HepG2 (cell line): ENCODE results near the gene ATP11A. TPM values are rescaled to one million over a fixed set of nuclear protein-coding genes. Genes with fewer than 3 reads are reported as not detected.

Experiments
- ATF1 ChIP-seq: IDR thresholded peaks from 2 replicates; pipeline ENCODE4 v1.6.1; 2016; ENCODE audit warnings: mild to moderate bottlenecking, control low read depth
- ATF3 ChIP-seq: sonication (generic); formaldehyde crosslinking; IDR thresholded peaks from 2 replicates; pipeline ENCODE4 v1.4.0; 2020; ENCODE audit warnings: missing genetic modification reagents
- CCDC6 ChIP-seq: sonication (generic); formaldehyde crosslinking; IDR thresholded peaks from 2 replicates; pipeline ENCODE4 v1.8.1; 2022; ENCODE audit warnings: mild to moderate bottlenecking, missing genetic modification reagents, moderate library complexity
- FOSL2 ChIP-seq: sonication (generic); formaldehyde crosslinking; IDR thresholded peaks from 2 replicates; pipeline ENCODE4 v1.4.0; 2020; ENCODE audit warnings: missing genetic modification reagents
- FOXO1 ChIP-seq: sonication (generic); formaldehyde crosslinking; IDR thresholded peaks from 2 replicates; pipeline ENCODE4 v1.4.0; 2020; ENCODE audit warnings: missing genetic modification reagents
- GTF2F1 ChIP-seq: fragments of 150-350 bp; IDR thresholded peaks from 2 replicates; pipeline ENCODE4 v1.6.1; 2014; ENCODE audit warnings: low read length
- KAT7 ChIP-seq: IDR thresholded peaks from 2 replicates; pipeline ENCODE4 v1.6.1; 2018; ENCODE audit warnings: borderline replicate concordance, missing compliant biosample characterization
- KLF11 ChIP-seq: IDR thresholded peaks from 2 replicates; pipeline ENCODE4 v1.6.1; 2016; ENCODE audit warnings: missing compliant biosample characterization
- MYNN ChIP-seq: sonication (generic); formaldehyde crosslinking; IDR thresholded peaks from 2 replicates; pipeline ENCODE4 v1.4.0; 2020; ENCODE audit warnings: mild to moderate bottlenecking, low read depth, missing genetic modification reagents
- NCOR1 ChIP-seq: fragments of 200-600 bp; sonication (generic); IDR thresholded peaks from 2 replicates; pipeline ENCODE4 v1.7.0; 2017; ENCODE audit warnings: antibody characterized with exemption, low read length, borderline replicate concordance
- PBX2 ChIP-seq: IDR thresholded peaks from 2 replicates; pipeline ENCODE4 v1.6.1; 2016; ENCODE audit warnings: control low read depth
- PHF20 ChIP-seq: sonication (generic); formaldehyde crosslinking; IDR thresholded peaks from 2 replicates; pipeline ENCODE4 v1.5.0; 2020; ENCODE audit warnings: mild to moderate bottlenecking, missing genetic modification reagents
- USF2 ChIP-seq, 2 experiments: sonication (generic) in 1 of 2; formaldehyde crosslinking in 1 of 2; IDR thresholded peaks; 2 replicates each; pipeline versions ENCODE4 v1.5.1 to v1.6.1; 2011 to 2020; ENCODE audit warnings: borderline replicate concordance in 1 of 2, low read depth in 1 of 2, low read length in 1 of 2, mild to moderate bottlenecking in 1 of 2, missing genetic modification reagents in 1 of 2, moderate library complexity in 1 of 2
- ZBTB14 ChIP-seq: sonication (generic); formaldehyde crosslinking; IDR thresholded peaks from 2 replicates; pipeline ENCODE4 v1.4.0; 2020; ENCODE audit warnings: missing genetic modification reagents
- ZFP91 ChIP-seq: sonication (generic); formaldehyde crosslinking; IDR thresholded peaks from 2 replicates; pipeline ENCODE4 v1.9.0; 2022; ENCODE audit warnings: missing genetic modification reagents, mild to moderate bottlenecking, borderline replicate concordance
- ZNF501 ChIP-seq: sonication (generic); formaldehyde crosslinking; IDR thresholded peaks from 2 replicates; pipeline ENCODE4 v1.5.1; 2020; ENCODE audit warnings: mild to moderate bottlenecking, moderate library complexity, missing genetic modification reagents
- ZNF616 ChIP-seq: sonication (generic); formaldehyde crosslinking; IDR thresholded peaks from 2 replicates; pipeline ENCODE4 v1.5.0; 2020; ENCODE audit warnings: low read depth, mild to moderate bottlenecking, missing genetic modification reagents
- ZNF839 ChIP-seq: sonication (generic); formaldehyde crosslinking; IDR thresholded peaks from 2 replicates; pipeline ENCODE4 v1.4.0; 2020; ENCODE audit warnings: missing genetic modification reagents, mild to moderate bottlenecking, borderline replicate concordance
- polyA plus RNA-seq, 8 experiments: library from polyadenylated mRNA; depleted of rRNA in 3 of 8; stranded (reverse) in 7 of 8; unstranded in 1 of 8; fragments of >200 nt; fragmentation: Illumina TruSeq in 4 of 8; extraction: Trizol in 4 of 8; gene quantifications; 2 replicates each; pipeline versions ENCODE4 v1.2.1 to v1.2.3, GENCODE V29; 2011 to 2016; ENCODE audit warnings: low read depth in 4 of 8, missing spikeins in 1 of 8, mixed read lengths in 1 of 8; ENCODE audit not compliant: insufficient read depth in 1 of 8
- total RNA-seq, 5 experiments: library from RNA; depleted of rRNA; stranded (reverse); fragments of >200 nt; fragmentation: Illumina TruSeq; extraction: Trizol; gene quantifications; 2 replicates each; pipeline ENCODE4 v1.2.3, GENCODE V29; 2016; ENCODE audit warnings: low read depth in 1 of 5

ATP11A gene
- total and polyA plus RNA-seq, 2 of the 13 experiments (the other 11 are each of a cell fraction or from before 2014, with no cell fraction given): 18.4 to 20.1 TPM

- TF ChIP-seq USF2 (IDR thresholded peaks at IDR 0.05; ENCODE audit: low read depth, low read length) (no peak), USF2 (CRISPR knock-in tag; IDR thresholded peaks at IDR 0.05; ENCODE audit: borderline replicate concordance) (peak; percentile 55; the same call in 1 of the 2 replicates), ZBTB14 (CRISPR knock-in tag) (no peak), FOSL2 (peak; percentile 66), GTF2F1 (no peak), ZFP91 (peak; percentile 59; the same call in 1 of the 2 replicates), NCOR1 (peak; percentile 66; the same call in 1 of the 2 replicates), ZNF501 (CRISPR knock-in tag) (peak; percentile 69), CCDC6 (CRISPR knock-in tag) (peak; percentile 36; the same call in 1 of the 2 replicates), PHF20 (CRISPR knock-in tag) (peak; percentile 23; the same call in 1 of the 2 replicates), KAT7 (CRISPR knock-in tag) (no peak; the same call in 1 of the 2 replicates), PBX2 (CRISPR knock-in tag) (no peak), FOXO1 (CRISPR knock-in tag) (peak; percentile 88), KLF11 (CRISPR knock-in tag) (peak; percentile 56; the same call in 1 of the 2 replicates), ZNF616 (no peak), ATF3 (CRISPR knock-in tag) (no peak; the same call in 1 of the 2 replicates), ATF1 (no peak), MYNN (CRISPR knock-in tag) (no peak), ZNF839 (no peak)
Observed at GRCh38 chr13:112756967-112757758, 67.3 kb downstream of the ATP11A start (continued).
